ENCODE data around the gene TTC7B. TPM values are rescaled to one million over a fixed set of nuclear protein-coding genes. Genes with fewer than 3 reads are reported as not detected.

Gene TTC7B
- total RNA-seq, 1 experiment from 2014 or later, result 70.6 TPM

DNA sequence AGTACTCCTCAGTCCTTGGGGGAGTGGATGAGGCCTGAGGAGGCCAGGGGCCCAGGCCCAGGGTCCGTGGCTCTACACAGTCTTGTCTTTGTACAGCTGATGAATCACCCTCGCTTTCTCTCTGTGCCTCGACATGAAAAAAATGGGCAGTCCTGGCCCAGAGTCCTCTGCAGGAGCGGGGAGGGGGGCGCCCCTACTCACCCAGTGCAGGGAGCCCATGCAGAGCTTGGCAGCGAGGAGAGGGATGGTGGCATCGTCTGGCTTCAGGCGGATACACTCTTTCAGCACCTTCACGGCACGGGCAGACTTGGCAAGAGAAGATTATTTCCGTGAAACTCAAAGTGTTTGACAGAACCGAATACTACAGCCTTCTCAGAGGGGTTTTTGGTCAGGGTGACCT lies 159.3 kb downstream of the TTC7B start:
- H3K9me3 ChIP-seq (ENCODE audit: control insufficient read depth in 1 of 2, insufficient read depth in 1 of 2, low read depth in 1 of 2, low read length in 2 of 2), result no peaks in the 10 kb centered on the region
- no peaks in the 10 kb centered on the region for H3K36me3 ChIP-seq (ENCODE audit: control insufficient read depth in 1 of 2, insufficient read depth in 2 of 2, low read length in 2 of 2)
- POLR2A ChIA-PET, result no interaction called here
- no TSS peak for BruUV-seq (replicated peaks)
- intact Hi-C loops (cut with micrococcal nuclease), result no loop called here
- no peak overlapping the region for H3K4me3 ChIP-seq (replicated peaks in 1 of 2; ENCODE audit: low read depth in 1 of 2, low read length in 2 of 2)
- H3K27me3 ChIP-seq (ENCODE audit: insufficient read depth, low read length), result no peaks in the 10 kb centered on the region
- DNase-seq (ENCODE audit: low read depth, low spot score) (no peak), ATAC-seq (no peak)
- CTCF ChIA-PET, result interaction anchor here (1.3 kb wide), 1 partner anchor 355 kb away, joined by 5 read pairs; no protein-coding TSS in a partner anchor
- no peaks in the 10 kb centered on the region for H3K4me1 ChIP-seq (ENCODE audit: control insufficient read depth in 1 of 2, insufficient read depth in 2 of 2, low read length in 2 of 2)
- H2AFZ ChIP-seq (ENCODE audit: low read depth, low read length, poor library complexity, severe bottlenecking), result no peak overlapping the region
- no peaks in the 10 kb centered on the region for H3K79me2 ChIP-seq (ENCODE audit: insufficient read depth, low read length)
- no peak overlapping the region for H3K9ac ChIP-seq (ENCODE audit: low read length)
- no peak overlapping the region for H3K4me2 ChIP-seq (ENCODE audit: low read length)
- no peaks in the 10 kb centered on the region for H3K9me2 ChIP-seq (ENCODE audit: insufficient read depth)
- RAD21 ChIA-PET (ENCODE audit: low non-redundant PET in 1 of 2, low total read pairs in 2 of 2, uncharacterized antibody in 2 of 2, unreplicated experiment in 2 of 2), result no interaction called here
- TF ChIP-seq POLR2AphosphoS5 (IDR thresholded peaks at IDR 0.05; ENCODE audit: low read depth, low read length), result no peak
- TF ChIP-seq, protein P1, sequence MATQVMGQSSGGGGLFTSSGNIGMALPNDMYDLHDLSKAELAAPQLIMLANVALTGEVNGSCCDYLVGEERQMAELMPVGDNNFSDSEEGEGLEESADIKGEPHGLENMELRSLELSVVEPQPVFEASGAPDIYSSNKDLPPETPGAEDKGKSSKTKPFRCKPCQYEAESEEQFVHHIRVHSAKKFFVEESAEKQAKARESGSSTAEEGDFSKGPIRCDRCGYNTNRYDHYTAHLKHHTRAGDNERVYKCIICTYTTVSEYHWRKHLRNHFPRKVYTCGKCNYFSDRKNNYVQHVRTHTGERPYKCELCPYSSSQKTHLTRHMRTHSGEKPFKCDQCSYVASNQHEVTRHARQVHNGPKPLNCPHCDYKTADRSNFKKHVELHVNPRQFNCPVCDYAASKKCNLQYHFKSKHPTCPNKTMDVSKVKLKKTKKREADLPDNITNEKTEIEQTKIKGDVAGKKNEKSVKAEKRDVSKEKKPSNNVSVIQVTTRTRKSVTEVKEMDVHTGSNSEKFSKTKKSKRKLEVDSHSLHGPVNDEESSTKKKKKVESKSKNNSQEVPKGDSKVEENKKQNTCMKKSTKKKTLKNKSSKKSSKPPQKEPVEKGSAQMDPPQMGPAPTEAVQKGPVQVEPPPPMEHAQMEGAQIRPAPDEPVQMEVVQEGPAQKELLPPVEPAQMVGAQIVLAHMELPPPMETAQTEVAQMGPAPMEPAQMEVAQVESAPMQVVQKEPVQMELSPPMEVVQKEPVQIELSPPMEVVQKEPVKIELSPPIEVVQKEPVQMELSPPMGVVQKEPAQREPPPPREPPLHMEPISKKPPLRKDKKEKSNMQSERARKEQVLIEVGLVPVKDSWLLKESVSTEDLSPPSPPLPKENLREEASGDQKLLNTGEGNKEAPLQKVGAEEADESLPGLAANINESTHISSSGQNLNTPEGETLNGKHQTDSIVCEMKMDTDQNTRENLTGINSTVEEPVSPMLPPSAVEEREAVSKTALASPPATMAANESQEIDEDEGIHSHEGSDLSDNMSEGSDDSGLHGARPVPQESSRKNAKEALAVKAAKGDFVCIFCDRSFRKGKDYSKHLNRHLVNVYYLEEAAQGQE (IDR thresholded peaks at IDR 0.05; ENCODE audit: low read depth), result no peak
- no peak for TF ChIP-seq ZNF274 (IDR thresholded peaks at IDR 0.05; ENCODE audit: low read depth, low read length)
- TF ChIP-seq ELF1 (IDR thresholded peaks at IDR 0.05; ENCODE audit: borderline replicate concordance, low read depth), result no peak
- TF ChIP-seq TCF7L2 (IDR thresholded peaks at IDR 0.05; ENCODE audit: borderline replicate concordance, extremely low read depth, insufficient read depth, insufficient read length), result no peak
- no peak for TF ChIP-seq POLR2A (IDR thresholded peaks at IDR 0.05; ENCODE audit: borderline replicate concordance, extremely low read depth, insufficient read depth, insufficient read length)
- TF ChIP-seq, protein P2, sequence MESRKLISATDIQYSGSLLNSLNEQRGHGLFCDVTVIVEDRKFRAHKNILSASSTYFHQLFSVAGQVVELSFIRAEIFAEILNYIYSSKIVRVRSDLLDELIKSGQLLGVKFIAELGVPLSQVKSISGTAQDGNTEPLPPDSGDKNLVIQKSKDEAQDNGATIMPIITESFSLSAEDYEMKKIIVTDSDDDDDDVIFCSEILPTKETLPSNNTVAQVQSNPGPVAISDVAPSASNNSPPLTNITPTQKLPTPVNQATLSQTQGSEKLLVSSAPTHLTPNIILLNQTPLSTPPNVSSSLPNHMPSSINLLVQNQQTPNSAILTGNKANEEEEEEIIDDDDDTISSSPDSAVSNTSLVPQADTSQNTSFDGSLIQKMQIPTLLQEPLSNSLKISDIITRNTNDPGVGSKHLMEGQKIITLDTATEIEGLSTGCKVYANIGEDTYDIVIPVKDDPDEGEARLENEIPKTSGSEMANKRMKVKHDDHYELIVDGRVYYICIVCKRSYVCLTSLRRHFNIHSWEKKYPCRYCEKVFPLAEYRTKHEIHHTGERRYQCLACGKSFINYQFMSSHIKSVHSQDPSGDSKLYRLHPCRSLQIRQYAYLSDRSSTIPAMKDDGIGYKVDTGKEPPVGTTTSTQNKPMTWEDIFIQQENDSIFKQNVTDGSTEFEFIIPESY (IDR thresholded peaks at IDR 0.05; ENCODE audit: extremely low read depth, insufficient replicate concordance, low read length), result no peak
- no peak for TF ChIP-seq YY1 (IDR thresholded peaks at IDR 0.05; ENCODE audit: extremely low read depth, insufficient replicate concordance, low read depth, low read length)
- no peak for TF ChIP-seq JUND (IDR thresholded peaks at IDR 0.05)
- TF ChIP-seq ZFX (IDR thresholded peaks at IDR 0.05), result no peak
- TF ChIP-seq EGR1 (IDR thresholded peaks at IDR 0.05; ENCODE audit: low read depth), result no peak
- no peaks in the 10 kb centered on the region for H4K20me1 ChIP-seq (ENCODE audit: insufficient read depth)
- H3K27ac ChIP-seq (ENCODE audit: low read depth, low read length), result no peak overlapping the region
